Trophoblast cell (in vitro differentiated cells and primary cell): ENCODE measurements around the gene CARM1.
A peak's percentile ranks its signal among the peaks of the same experiment; 100 is the strongest.

ENCODE experiments used
- DNase-seq, 2 donors: peaks; one replicate each; pipeline ENCODE4 v3.0.0-alpha.2; 2016
- H2AFZ ChIP-seq: 2 replicates; pipeline ENCODE4 v1.6.1; 2013; ENCODE audit warnings: low read length, moderate library complexity, mild to moderate bottlenecking; ENCODE audit not compliant: insufficient read depth, poor library complexity
- H2AK5ac ChIP-seq: 2 replicates; pipeline ENCODE4 v1.6.1; 2013; ENCODE audit warnings: mild to moderate bottlenecking, low read length
- H2BK120ac ChIP-seq: 2 replicates; pipeline ENCODE4 v1.6.1; 2013; ENCODE audit warnings: low read length, mild to moderate bottlenecking, moderate library complexity; ENCODE audit not compliant: insufficient read depth, poor library complexity
- H2BK12ac ChIP-seq: 2 replicates; pipeline ENCODE4 v1.6.1; 2013; ENCODE audit warnings: mild to moderate bottlenecking, low read length, moderate library complexity
- H2BK5ac ChIP-seq: 2 replicates; pipeline ENCODE4 v1.6.1; 2013; ENCODE audit warnings: low read length, low read depth, moderate library complexity, mild to moderate bottlenecking; ENCODE audit not compliant: poor library complexity
- H3K14ac ChIP-seq: 2 replicates; pipeline ENCODE4 v1.6.1; 2013; ENCODE audit warnings: mild to moderate bottlenecking, low read length
- H3K18ac ChIP-seq: 2 replicates; pipeline ENCODE4 v1.6.1; 2013; ENCODE audit warnings: mild to moderate bottlenecking, low read length
- H3K23ac ChIP-seq: 2 replicates; pipeline ENCODE4 v1.6.1; 2013; ENCODE audit warnings: low read length
- H3K27ac ChIP-seq: 2 replicates; pipeline ENCODE4 v1.5.1; 2013; ENCODE audit warnings: low read depth, mild to moderate bottlenecking, inconsistent platforms, low read length, moderate library complexity
- H3K27me3 ChIP-seq: 2 replicates; pipeline ENCODE4 v1.6.1; 2013; ENCODE audit warnings: inconsistent platforms, mild to moderate bottlenecking, low read length, moderate library complexity; ENCODE audit not compliant: insufficient read depth
- H3K36me3 ChIP-seq, 2 experiments: 1 replicate in 1 of 2; 2 replicates in 1 of 2; pipeline ENCODE4 v1.6.1; 2013; ENCODE audit warnings: low read length in 2 of 2, mild to moderate bottlenecking in 2 of 2, moderate library complexity in 1 of 2; ENCODE audit not compliant: insufficient read depth in 2 of 2, control insufficient read depth in 1 of 2
- H3K4ac ChIP-seq: 2 replicates; pipeline ENCODE4 v1.6.1; 2013; ENCODE audit warnings: low read depth, mild to moderate bottlenecking, low read length, moderate library complexity
- H3K4me1 ChIP-seq, 2 experiments: 1 replicate in 1 of 2; 2 replicates in 1 of 2; pipeline ENCODE4 v1.6.1; 2013; ENCODE audit warnings: low read length in 2 of 2, mild to moderate bottlenecking in 2 of 2, moderate library complexity in 1 of 2; ENCODE audit not compliant: insufficient read depth in 2 of 2, control insufficient read depth in 1 of 2
- H3K4me2 ChIP-seq: 2 replicates; pipeline ENCODE4 v1.6.1; 2013; ENCODE audit warnings: inconsistent platforms, mild to moderate bottlenecking, low read length, moderate library complexity
- H3K4me3 ChIP-seq: 2 replicates; pipeline ENCODE4 v1.5.1; 2013; ENCODE audit warnings: mild to moderate bottlenecking, low read depth, low read length, inconsistent platforms
- H3K79me1 ChIP-seq: one replicate; pipeline ENCODE4 v1.6.1; 2013; ENCODE audit warnings: low read length
- H3K79me2 ChIP-seq: 2 replicates; pipeline ENCODE4 v1.6.1; 2013; ENCODE audit warnings: low read length, mild to moderate bottlenecking; ENCODE audit not compliant: control insufficient read depth, insufficient read depth, poor library complexity
- H3K9ac ChIP-seq: 2 replicates; pipeline ENCODE4 v1.6.1; 2013; ENCODE audit warnings: mild to moderate bottlenecking, low read length
- H3K9me3 ChIP-seq: 2 replicates; pipeline ENCODE4 v1.6.1; 2013; ENCODE audit warnings: low read depth, mild to moderate bottlenecking, control low read depth, inconsistent platforms, low read length; ENCODE audit not compliant: insufficient read depth
- H4K12ac ChIP-seq: 2 replicates; pipeline ENCODE4 v1.6.1; 2013; ENCODE audit warnings: low read depth, mild to moderate bottlenecking, low read length, moderate library complexity
- H4K8ac ChIP-seq: 2 replicates; pipeline ENCODE4 v1.6.1; 2013; ENCODE audit warnings: low read depth, mild to moderate bottlenecking, low read length, moderate library complexity
- H4K91ac ChIP-seq: one replicate; pipeline ENCODE4 v1.6.1; 2013; ENCODE audit warnings: low read depth, mild to moderate bottlenecking, low read length, moderate library complexity
- WGBS: extraction: QIAGEN DNeasy Blood & Tissue Kit; methylation state at CpG from one replicate; pipeline ENCODE4 v1.1.7; 2013; ENCODE audit warnings: missing lambda C conversion rate; ENCODE audit not compliant: insufficient read length, insufficient coverage; ENCODE audit errors: extremely low coverage; 5-methylcytosine and 5-hydroxymethylcytosine counted together

Gene CARM1

GRCh38 chr19:10831987-10832938, 39.1 kb upstream of the CARM1 start:
- Histone ChIP-seq H2BK120ac (no peak overlapping the region), H2BK5ac (no peak overlapping the region), H2AFZ (no peak overlapping the region), H3K18ac (no peak overlapping the region), H3K79me2 (peaks cover 5% of the 10 kb centered on the region), H4K12ac (no peak overlapping the region), H3K4me2 (no peak overlapping the region), H3K27ac (no peak overlapping the region), H3K9me3 (peaks cover 11% of the 10 kb centered on the region), H3K4ac (no peak overlapping the region), H2AK5ac (no peak overlapping the region), H3K4me1 (peaks cover 9% of the 10 kb centered on the region in 2 experiments), H4K8ac (no peak overlapping the region), H2BK12ac (no peak overlapping the region), H3K79me1 (peaks cover 10% of the 10 kb centered on the region), H3K9ac (no peak overlapping the region), H3K36me3 (peaks cover 55 to 59% of the 10 kb centered on the region in 2 experiments), H3K23ac (no peak overlapping the region), H4K91ac (no peak overlapping the region), H3K4me3 (no peak overlapping the region), H3K14ac (no peak overlapping the region), H3K27me3 (no peaks in the 10 kb centered on the region)
- no peak for DNase-seq
- no CpG with 5 or more reads among the region's 28 CpGs for whole genome bisulfite sequencing

DNA sequence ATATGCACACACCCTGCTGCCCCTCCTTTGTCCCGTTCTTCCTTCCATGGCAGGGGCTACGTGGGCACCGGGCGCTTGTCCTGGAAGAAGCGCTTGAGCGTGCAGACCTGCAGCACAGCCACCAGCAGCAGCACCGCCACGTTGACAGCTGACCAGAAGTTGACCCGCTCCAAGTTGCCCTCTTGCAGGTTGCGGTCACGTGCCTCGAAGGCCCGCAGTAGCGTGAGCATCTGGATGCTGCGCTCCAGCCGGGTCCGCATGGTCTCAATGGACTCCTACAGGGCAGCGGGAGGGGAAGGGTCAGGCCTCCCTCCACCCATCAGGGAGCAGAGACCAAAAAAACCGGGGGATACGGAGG, 38.4 kb upstream of the CARM1 start:
- Histone ChIP-seq H3K9ac (no peak overlapping the region), H2BK12ac (no peak overlapping the region), H3K18ac (no peak overlapping the region), H3K36me3 (peaks cover 53 to 56% of the 10 kb centered on the region in 2 experiments), H4K8ac (no peak overlapping the region), H3K27ac (no peak overlapping the region), H3K4ac (no peak overlapping the region), H3K4me1 (peaks cover 9% of the 10 kb centered on the region in 2 experiments), H3K9me3 (peaks cover 11% of the 10 kb centered on the region), H2AK5ac (no peak overlapping the region), H4K12ac (no peak overlapping the region), H3K23ac (no peak overlapping the region), H3K27me3 (no peaks in the 10 kb centered on the region), H4K91ac (no peak overlapping the region), H2BK120ac (no peak overlapping the region), H2BK5ac (no peak overlapping the region), H3K4me3 (no peak overlapping the region), H2AFZ (no peak overlapping the region), H3K14ac (no peak overlapping the region), H3K79me1 (peaks cover 10% of the 10 kb centered on the region), H3K79me2 (peaks cover 5% of the 10 kb centered on the region), H3K4me2 (no peak overlapping the region)
- no CpG with 5 or more reads among the region's 20 CpGs for WGBS
- DNase-seq = no peak

DNA sequence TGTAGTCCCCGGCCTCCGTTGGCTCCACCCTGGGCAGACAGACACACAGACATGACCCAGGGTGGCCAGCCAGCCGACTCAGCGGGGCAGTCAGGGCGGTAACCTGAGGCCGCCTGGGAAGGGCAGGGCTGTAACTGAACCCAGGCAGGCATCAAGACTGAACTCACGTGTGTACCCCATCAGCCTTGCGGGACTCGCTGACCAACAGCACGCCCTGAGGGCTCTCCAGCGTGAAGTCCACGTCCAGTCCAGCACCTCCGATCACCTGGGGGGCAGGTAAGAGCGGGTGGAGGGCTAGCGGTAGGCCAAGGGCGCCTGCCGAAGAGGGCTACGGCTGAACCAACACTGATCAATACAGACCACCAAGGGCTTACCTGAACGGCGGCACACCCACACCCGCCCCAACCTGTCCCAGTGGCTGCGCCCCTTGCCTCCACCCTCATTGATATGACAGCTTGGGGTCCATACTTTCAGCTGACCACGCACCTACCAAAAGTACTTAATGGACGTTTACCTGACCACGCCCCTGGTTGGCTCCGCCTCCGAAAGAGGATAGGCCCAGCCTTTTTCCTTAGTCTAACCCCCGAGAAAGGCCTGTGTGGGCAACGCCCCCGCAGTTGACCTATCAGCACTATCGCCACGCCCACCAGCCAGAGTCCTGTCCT, 36.1 kb upstream of the CARM1 start:
- WGBS = no CpG with 5 or more reads among the region's 32 CpGs
- Histone ChIP-seq H3K9ac (no peak overlapping the region), H3K14ac (no peak overlapping the region), H4K12ac (peak overlapping the region; percentile 1), H3K4me3 (peak overlapping the region; percentile 58), H2AK5ac (no peak overlapping the region), H3K4ac (no peak overlapping the region), H3K27me3 (no peaks in the 10 kb centered on the region), H4K8ac (peak overlapping the region; percentile 0), H3K9me3 (peaks cover 11% of the 10 kb centered on the region), H3K4me1 (peaks cover 9% of the 10 kb centered on the region in 2 experiments), H3K36me3 (peaks cover 37 to 40% of the 10 kb centered on the region in 2 experiments), H4K91ac (peak overlapping the region; percentile 4), H3K18ac (no peak overlapping the region), H2BK120ac (no peak overlapping the region), H2BK5ac (no peak overlapping the region), H3K79me2 (peaks cover 5% of the 10 kb centered on the region), H3K23ac (no peak overlapping the region), H3K79me1 (peaks cover 10% of the 10 kb centered on the region), H3K4me2 (peak overlapping the region; percentile 25), H3K27ac (no peak overlapping the region), H2BK12ac (no peak overlapping the region), H2AFZ (no peak overlapping the region)
- peak; percentile 100 for DNase-seq

DNA sequence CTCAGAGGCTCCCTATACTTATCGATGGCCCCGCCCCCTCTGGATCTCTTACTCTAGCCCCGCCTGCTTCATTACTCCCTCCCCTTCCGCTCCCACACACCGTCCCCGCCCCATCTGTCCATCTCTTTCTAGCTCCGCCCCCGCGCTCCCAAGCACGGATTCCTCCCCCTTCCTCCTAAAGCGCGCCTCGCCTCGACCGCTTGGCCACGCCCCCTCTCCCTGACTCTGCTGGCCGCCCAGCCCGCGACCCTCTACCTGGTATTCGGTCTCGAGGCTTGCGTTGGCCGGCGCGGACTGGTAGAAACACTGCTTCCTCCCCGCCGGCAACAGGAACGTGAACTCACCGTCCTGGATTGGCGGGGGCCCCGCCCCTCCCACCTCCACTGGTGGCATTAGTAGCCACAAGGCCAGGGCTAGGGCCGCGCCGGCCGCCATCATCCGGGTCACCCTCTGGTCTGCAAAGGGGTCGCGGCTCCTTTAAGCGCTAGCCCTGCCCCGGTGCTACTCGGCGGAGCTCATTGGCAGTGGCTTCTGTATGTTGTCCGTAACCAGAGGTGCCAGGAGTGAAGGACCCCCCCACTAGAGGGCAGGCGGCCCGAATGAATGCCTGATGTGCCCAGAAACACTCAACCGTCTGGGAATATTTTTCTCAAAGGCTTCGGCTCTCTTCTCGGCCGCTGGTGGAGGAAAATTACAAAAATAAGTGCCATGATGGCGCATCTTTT, 35.4 kb upstream of the CARM1 start, which contains the start of gene TMED1:
Gene TMED1 (minus strand): TSS at position 459 of the 725 bp plus-strand sequence. CDS start 21 bp downstream, at position 438.
- Histone ChIP-seq H3K9ac (peak within 1 kb of the TSS; percentile 89), H3K4me2 (peak within 1 kb of the TSS; percentile 80), H3K27ac (peak within 1 kb of the TSS; percentile 99), H2BK12ac (no peak within 1 kb of the TSS), H2BK120ac (peak within 1 kb of the TSS; percentile 96), H3K14ac (peak within 1 kb of the TSS; percentile 99), H4K8ac (peak within 1 kb of the TSS; percentile 99), H4K12ac (peak within 1 kb of the TSS; percentile 94), H3K4me3 (peak within 1 kb of the TSS; percentile 86), H2AFZ (peak within 1 kb of the TSS; percentile 98), H3K18ac (peak within 1 kb of the TSS; percentile 85), H3K79me1 (peaks cover 10% of the 10 kb centered on the region), H3K23ac (no peak within 1 kb of the TSS), H3K36me3 (peaks cover 30 to 34% of the 10 kb centered on the region in 2 experiments), H3K9me3 (peaks cover 11% of the 10 kb centered on the region), H3K79me2 (peaks cover 5% of the 10 kb centered on the region), H4K91ac (peak within 1 kb of the TSS; percentile 99), H3K27me3 (no peaks in the 10 kb centered on the region), H2AK5ac (peak within 1 kb of the TSS; percentile 85), H3K4me1 (peaks cover 9% of the 10 kb centered on the region in 2 experiments), H2BK5ac (peak within 1 kb of the TSS; percentile 94), H3K4ac (peak within 1 kb of the TSS; percentile 60)
- peak; percentile 96 to 99 for DNase-seq
- WGBS = no CpG with 5 or more reads among the region's 50 CpGs
